GM18867 (cell line): ENCODE data around the gene ANKS4B.
"Not testable (repeated sequence)": the region's sequence is repeated elsewhere in the genome, so short reads cannot be mapped to it uniquely, and the experiment has no call there.

ENCODE experiments used
- ATAC-seq: cut with Tn5 transposase; IDR thresholded peaks from one replicate; pipeline ENCODE4 v1.9.1; 2021; ENCODE audit warnings: mild to moderate bottlenecking, moderate library complexity; ENCODE audit not compliant: unreplicated experiment

The ANKS4B gene

GRCh38 chr16:21285314-21285713 lies 51.8 kb downstream of the ANKS4B start:
- ATAC-seq, result no peak

GRCh38 chr16:21289789-21290188 lies 56.3 kb downstream of the ANKS4B start:
- not testable (repeated sequence) for ATAC-seq

GRCh38 chr16:21300309-21301167 lies 67.0 kb downstream of the ANKS4B start:
- ATAC-seq, result peak; percentile 45

GRCh38 chr16:21301168-21301894 lies 67.8 kb downstream of the ANKS4B start:
- ATAC-seq, result peak; percentile 64

- no peak for ATAC-seq
These were observed 68.4 kb downstream of the ANKS4B start for GRCh38 chr16:21301895-21302291.

- no peak for ATAC-seq
These were observed 69.0 kb downstream of the ANKS4B start for GRCh38 chr16:21302454-21302853.

- no peak for ATAC-seq
These were observed 69.5 kb downstream of the ANKS4B start for GRCh38 chr16:21302898-21303528.
